MV-4-11 (cell line): ENCODE data around the gene UNC50.

ENCODE experiments used
- DNase-seq: peaks from one replicate; lab custom pipeline; 2025; lab: John Stamatoyannopoulos, UW

UNC50 gene

GRCh38 chr2:98665677-98666076 lies 57.3 kb downstream of the UNC50 start:
- no peak for DNase-seq
